ENCODE measurements around the gene CASP14. TPM values are rescaled to one million over a fixed set of nuclear protein-coding genes. Genes with fewer than 3 reads are reported as not detected.

The CASP14 gene
- total RNA-seq, 1 experiment from 2014 or later, result not detected

DNA sequence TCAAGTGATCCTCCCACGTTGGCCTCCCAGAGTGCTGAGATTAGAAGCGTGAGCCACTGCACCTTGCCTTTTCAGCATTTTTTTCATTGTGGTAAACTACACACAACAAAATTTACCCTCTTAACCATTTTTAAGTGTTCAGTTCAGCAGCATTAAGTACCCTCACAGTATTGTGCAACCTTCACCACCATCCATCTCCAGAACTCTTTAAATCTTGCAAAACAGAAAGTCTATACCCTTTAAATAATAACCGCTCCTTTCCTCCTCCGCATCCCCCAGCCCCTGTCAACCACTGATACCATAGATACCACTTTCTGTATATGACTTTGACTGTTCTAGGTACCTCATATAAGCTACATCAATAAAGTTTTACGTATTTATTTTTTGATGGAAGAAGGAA, 20.8 kb upstream of the CASP14 start:
- intact Hi-C loops (cut with micrococcal nuclease; ENCODE audit: unreplicated experiment), result no loop called here

DNA sequence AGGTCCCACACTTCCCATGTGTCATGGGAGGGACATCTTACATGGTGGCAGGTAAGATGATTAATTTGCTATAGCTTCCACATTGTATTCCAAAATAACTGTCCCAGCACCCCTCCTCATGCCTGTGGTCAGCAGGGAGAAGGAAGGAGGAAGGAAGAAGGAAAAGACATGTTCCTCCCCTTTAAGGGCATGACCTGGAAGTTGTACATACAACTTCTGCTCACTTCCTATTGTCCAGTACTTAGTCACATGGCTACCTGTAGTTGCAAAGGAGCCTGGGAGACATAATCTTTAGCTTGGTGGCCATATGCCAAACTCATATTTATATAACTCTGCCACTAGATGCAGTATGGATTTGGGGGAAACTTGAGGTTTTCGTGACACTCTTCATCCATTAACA, 17.6 kb upstream of the CASP14 start:
- no peak overlapping the region for H3K4me3 ChIP-seq (ENCODE audit: low read depth, low read length)
- ChIA-PET CTCF (no interaction called here), POLR2A (no interaction called here)
- no peak overlapping the region for H3K27ac Mint-ChIP-seq (ENCODE audit: unreplicated experiment)
- peaks cover 19% of the 10 kb centered on the region for H3K27me3 Mint-ChIP-seq (ENCODE audit: insufficient read depth, unreplicated experiment)
- H3K4me3 Mint-ChIP-seq (ENCODE audit: unreplicated experiment), result no peak overlapping the region
- H3K4me1 ChIP-seq, result no peaks in the 10 kb centered on the region
- no peaks in the 10 kb centered on the region for H3K9me3 ChIP-seq
- intact Hi-C loops (cut with micrococcal nuclease; ENCODE audit: unreplicated experiment), result no loop called here
- TF ChIP-seq, protein P1, sequence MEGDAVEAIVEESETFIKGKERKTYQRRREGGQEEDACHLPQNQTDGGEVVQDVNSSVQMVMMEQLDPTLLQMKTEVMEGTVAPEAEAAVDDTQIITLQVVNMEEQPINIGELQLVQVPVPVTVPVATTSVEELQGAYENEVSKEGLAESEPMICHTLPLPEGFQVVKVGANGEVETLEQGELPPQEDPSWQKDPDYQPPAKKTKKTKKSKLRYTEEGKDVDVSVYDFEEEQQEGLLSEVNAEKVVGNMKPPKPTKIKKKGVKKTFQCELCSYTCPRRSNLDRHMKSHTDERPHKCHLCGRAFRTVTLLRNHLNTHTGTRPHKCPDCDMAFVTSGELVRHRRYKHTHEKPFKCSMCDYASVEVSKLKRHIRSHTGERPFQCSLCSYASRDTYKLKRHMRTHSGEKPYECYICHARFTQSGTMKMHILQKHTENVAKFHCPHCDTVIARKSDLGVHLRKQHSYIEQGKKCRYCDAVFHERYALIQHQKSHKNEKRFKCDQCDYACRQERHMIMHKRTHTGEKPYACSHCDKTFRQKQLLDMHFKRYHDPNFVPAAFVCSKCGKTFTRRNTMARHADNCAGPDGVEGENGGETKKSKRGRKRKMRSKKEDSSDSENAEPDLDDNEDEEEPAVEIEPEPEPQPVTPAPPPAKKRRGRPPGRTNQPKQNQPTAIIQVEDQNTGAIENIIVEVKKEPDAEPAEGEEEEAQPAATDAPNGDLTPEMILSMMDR (IDR thresholded peaks at IDR 0.05; ENCODE audit: insufficient read depth in 1 of 2, low read depth in 1 of 2, low read length in 1 of 2, severe bottlenecking in 1 of 2, unreplicated experiment in 1 of 2), result no peak
- H3K36me3 Mint-ChIP-seq (ENCODE audit: insufficient read depth, unreplicated experiment), result no peaks in the 10 kb centered on the region
- no peaks in the 10 kb centered on the region for H3K36me3 ChIP-seq (ENCODE audit: control insufficient read depth, insufficient read depth, low read length)
- no peaks in the 10 kb centered on the region for H3K9me3 Mint-ChIP-seq (ENCODE audit: unreplicated experiment)
- H3K27me3 ChIP-seq (replicated peaks; ENCODE audit: control insufficient read depth, insufficient read depth, low read length), result no peaks in the 10 kb centered on the region
- BruUV-seq (replicated peaks), result no TSS peak
- DNase-seq, result no peak
- H3K4me1 Mint-ChIP-seq (ENCODE audit: low read depth, unreplicated experiment), result no peaks in the 10 kb centered on the region

More for the DNA sequence above, 20.8 kb upstream of the CASP14 start:
- DNase-seq, result no peak
- peaks cover 3% of the 10 kb centered on the region for H3K27me3 ChIP-seq (replicated peaks; ENCODE audit: control insufficient read depth, insufficient read depth, low read length)
- H3K4me3 Mint-ChIP-seq (ENCODE audit: unreplicated experiment), result no peak overlapping the region
- H3K36me3 ChIP-seq (ENCODE audit: control insufficient read depth, insufficient read depth, low read length), result no peaks in the 10 kb centered on the region
- no peak overlapping the region for H3K27ac Mint-ChIP-seq (ENCODE audit: unreplicated experiment)
- H3K27me3 Mint-ChIP-seq (ENCODE audit: insufficient read depth, unreplicated experiment), result peaks cover 4% of the 10 kb centered on the region
- BruUV-seq (replicated peaks), result no TSS peak
- no peaks in the 10 kb centered on the region for H3K9me3 ChIP-seq
- no peak overlapping the region for H3K4me3 ChIP-seq (ENCODE audit: low read depth, low read length)
- TF ChIP-seq, protein P1 (IDR thresholded peaks at IDR 0.05; ENCODE audit: insufficient read depth in 1 of 2, low read depth in 1 of 2, low read length in 1 of 2, severe bottlenecking in 1 of 2, unreplicated experiment in 1 of 2), result no peak
- POLR2A ChIA-PET, result no interaction called here
- no peaks in the 10 kb centered on the region for H3K36me3 Mint-ChIP-seq (ENCODE audit: insufficient read depth, unreplicated experiment)
- no peaks in the 10 kb centered on the region for H3K9me3 Mint-ChIP-seq (ENCODE audit: unreplicated experiment)
- CTCF ChIA-PET, result no interaction called here
- no peaks in the 10 kb centered on the region for H3K4me1 Mint-ChIP-seq (ENCODE audit: low read depth, unreplicated experiment)
- H3K4me1 ChIP-seq, result no peaks in the 10 kb centered on the region

DNA sequence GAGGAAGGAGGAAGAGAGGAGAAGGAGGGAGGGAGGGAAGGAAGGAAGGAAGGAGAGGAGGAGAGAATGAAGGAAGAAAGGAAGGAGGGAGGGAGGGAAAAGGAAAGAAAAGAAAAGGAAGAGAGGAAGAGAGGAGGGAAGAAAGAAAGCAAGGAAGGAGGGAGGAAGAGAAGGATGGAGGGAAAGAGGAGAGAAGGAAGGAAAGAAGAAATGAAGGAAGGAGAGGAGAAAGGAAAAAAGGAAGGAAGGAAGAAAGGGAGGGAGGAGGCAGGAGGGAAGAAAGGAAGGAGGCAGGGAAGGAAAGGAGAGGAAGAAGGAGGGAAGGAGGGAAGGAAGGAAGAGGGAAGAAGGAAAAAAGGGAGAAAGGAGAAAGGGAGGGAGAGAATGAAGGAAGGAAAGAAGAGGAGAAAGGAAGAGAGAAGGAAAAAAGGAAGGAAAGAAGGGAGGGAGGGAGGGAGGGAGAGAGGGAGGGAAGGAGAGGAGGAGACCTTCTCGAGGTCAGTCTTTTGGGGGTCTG, 13.4 kb upstream of the CASP14 start:
- no peaks in the 10 kb centered on the region for H3K9me3 ChIP-seq
- H3K4me3 Mint-ChIP-seq (ENCODE audit: unreplicated experiment), result no peak overlapping the region
- no peaks in the 10 kb centered on the region for H3K36me3 Mint-ChIP-seq (ENCODE audit: insufficient read depth, unreplicated experiment)
- peaks cover 16% of the 10 kb centered on the region for H3K27me3 Mint-ChIP-seq (ENCODE audit: insufficient read depth, unreplicated experiment)
- H3K36me3 ChIP-seq (ENCODE audit: control insufficient read depth, insufficient read depth, low read length), result no peaks in the 10 kb centered on the region
- H3K9me3 Mint-ChIP-seq (ENCODE audit: unreplicated experiment), result no peaks in the 10 kb centered on the region
- no peaks in the 10 kb centered on the region for H3K4me1 ChIP-seq
- ChIA-PET CTCF (no interaction called here), POLR2A (no interaction called here)
- H3K27me3 ChIP-seq (replicated peaks; ENCODE audit: control insufficient read depth, insufficient read depth, low read length), result no peaks in the 10 kb centered on the region
- no TSS peak for BruUV-seq (replicated peaks)
- no peak for DNase-seq
- H3K4me1 Mint-ChIP-seq (ENCODE audit: low read depth, unreplicated experiment), result no peaks in the 10 kb centered on the region
- no peak overlapping the region for H3K4me3 ChIP-seq (ENCODE audit: low read depth, low read length)
- no peak overlapping the region for H3K27ac Mint-ChIP-seq (ENCODE audit: unreplicated experiment)
- TF ChIP-seq, protein P1 (IDR thresholded peaks at IDR 0.05; ENCODE audit: insufficient read depth in 1 of 2, low read depth in 1 of 2, low read length in 1 of 2, severe bottlenecking in 1 of 2, unreplicated experiment in 1 of 2), result no peak
- intact Hi-C loops (cut with micrococcal nuclease; ENCODE audit: unreplicated experiment), result no loop called here
